Astrocyte of the cerebellum (primary cell): ENCODE data around the gene MORN2.

ENCODE experiments used
- DNase-seq: peaks from one replicate; pipeline ENCODE4 v3.0.0-alpha.2; 2011; ENCODE audit warnings: low read depth
- H3K4me3 ChIP-seq: 2 replicates; pipeline ENCODE4 v1.5.1; 2011; ENCODE audit warnings: mild to moderate bottlenecking, low read depth, low read length, moderate library complexity
- CTCF ChIP-seq: IDR thresholded peaks from 2 replicates; pipeline ENCODE4 v1.5.1; 2012; ENCODE audit warnings: low read length, low read depth, moderate library complexity, mild to moderate bottlenecking; ENCODE audit errors: missing control alignments
- in situ Hi-C: cut with HindIII; loops from 2 replicates; pipeline ENCODE4 v1.10.0; 2017; ENCODE audit warnings: low sequenced_read_pairs

MORN2 gene

GRCh38 chr2:38922902-38923301 is 47.1 kb downstream of the MORN2 start:
- no peak for TF ChIP-seq CTCF
- in situ Hi-C loops, result no loop called here
- DNase-seq, result no peak
- no peak overlapping the region for H3K4me3 ChIP-seq

- TF ChIP-seq CTCF, result no peak
- no peak overlapping the region for H3K4me3 ChIP-seq
- in situ Hi-C loops, result loop anchor here (25.0 kb wide), 1 partner anchor 311 kb away; the partner anchor contains the start of gene CDKL4
- no peak for DNase-seq
Observed at GRCh38 chr2:38925982-38926381, 50.2 kb downstream of the MORN2 start.

- in situ Hi-C loops, result loop anchor here (25.0 kb wide), 1 partner anchor 307 kb away; the partner anchor contains the start of gene CDKL4
Observed at GRCh38 chr2:38930600-38930999, 54.8 kb downstream of the MORN2 start.

More at GRCh38 chr2:38930600-38930999, 54.8 kb downstream of the MORN2 start:
- no peak for TF ChIP-seq CTCF
- no peak overlapping the region for H3K4me3 ChIP-seq
- no peak for DNase-seq
